Activated CD4-positive, alpha-beta memory T cell treated with anti-CD3 and anti-CD28 coated beads, Interleukin-2, amount 10 ng/mL, durations not matched to agents 7 days and 5 days (primary cell): ENCODE results near the gene TRAPPC4. TPM values are rescaled to one million over a fixed set of nuclear protein-coding genes. Genes with fewer than 3 reads are reported as not detected.
A peak's percentile ranks its signal among the peaks of the same experiment; 100 is the strongest.
"Not testable (repeated sequence)": the region's sequence is repeated elsewhere in the genome, so short reads cannot be mapped to it uniquely, and the experiment has no call there.

Source experiments
- CTCF ChIA-PET: fragments of 350-600 bp; sonication (Branson Sonifier 250); formaldehyde crosslinking; loops from one replicate; lab custom pipeline; 2021; ENCODE audit warnings: antibody characterized with exemption, inconsistent platforms; lab: Charles Lee
- POLR2A ChIA-PET: fragments of 350-600 bp; sonication (Branson Sonifier 250); formaldehyde crosslinking; loops from one replicate; lab custom pipeline; 2021; ENCODE audit warnings: antibody characterized with exemption; lab: Charles Lee
- DNase-seq: peaks from one replicate; pipeline ENCODE4 v3.0.0-alpha.2; 2020
- H3K27ac Mint-ChIP-seq: one replicate; pipeline ENCODE4 v1.8.0; 2021; ENCODE audit warnings: mild to moderate bottlenecking, mixed read lengths
- H3K27me3 Mint-ChIP-seq: one replicate; pipeline ENCODE4 v1.8.0; 2021; ENCODE audit warnings: mixed read lengths
- H3K36me3 Mint-ChIP-seq: one replicate; pipeline ENCODE4 v1.8.0; 2021; ENCODE audit warnings: low read depth, mixed read lengths
- H3K4me1 Mint-ChIP-seq: one replicate; pipeline ENCODE4 v1.8.0; 2021; ENCODE audit warnings: mixed read lengths
- H3K4me3 Mint-ChIP-seq: one replicate; pipeline ENCODE4 v1.8.0; 2021; ENCODE audit warnings: mild to moderate bottlenecking, mixed read lengths
- H3K9me3 Mint-ChIP-seq: one replicate; pipeline ENCODE4 v1.8.0; 2021; ENCODE audit warnings: mixed read lengths
- total RNA-seq, 2 experiments: library from RNA; stranded (reverse); gene quantifications; one replicate each; pipeline ENCODE4 v1.2.3, GENCODE V29; 2021

Gene TRAPPC4
- total RNA-seq, 2 experiments from 2014 or later = 67.0 to 71.1 TPM

DNA sequence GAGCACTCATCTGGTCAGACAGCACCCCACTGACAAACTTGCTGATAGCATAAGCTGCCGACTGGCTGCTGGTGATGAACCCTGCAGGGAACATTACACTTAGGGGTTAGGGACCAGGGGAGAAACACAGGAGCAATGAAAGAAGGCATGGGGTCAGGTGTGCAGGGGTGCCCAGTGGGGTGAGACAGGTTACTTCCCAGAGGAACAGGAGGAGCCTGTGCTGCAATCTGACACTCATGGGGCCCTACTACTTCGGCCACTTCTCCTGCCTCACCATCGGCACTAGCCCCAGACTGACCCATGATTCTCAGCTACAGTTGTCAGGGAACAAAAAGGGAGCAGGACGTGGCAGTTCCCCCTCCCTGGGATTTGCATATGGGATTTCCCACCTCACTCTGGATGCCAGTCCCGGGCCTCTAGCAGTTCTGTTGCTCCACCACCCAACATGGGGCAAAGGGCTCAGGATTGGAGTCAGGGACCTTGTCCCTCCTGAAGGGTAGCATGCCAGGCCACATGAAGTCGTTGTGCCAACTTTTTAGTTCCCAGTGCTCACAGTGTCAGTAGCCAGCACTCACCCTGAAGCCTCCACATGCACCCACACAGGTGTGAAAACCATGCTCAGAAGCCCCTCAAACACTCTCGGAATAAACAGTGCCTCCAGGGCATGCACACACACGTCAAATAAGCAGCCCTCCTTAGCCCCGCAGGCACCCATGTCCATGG, 9.9 kb downstream of the TRAPPC4 start:
- ChIA-PET CTCF (interaction anchor here (0.5 to 3.4 kb wide), 2 partner anchors 10 to 40 kb away, joined by 3 to 29 read pairs; partner anchors contain the start of genes RPS25 and TRAPPC4), POLR2A (interaction anchor here (4.2 to 5.9 kb wide), 2 partner anchors 11 to 39 kb away, joined by 18 to 115 read pairs; partner anchors contain the start of genes RPS25, TRAPPC4 and VPS11)
- peak overlapping the region; percentile 77 for H3K4me3 Mint-ChIP-seq
- H3K27ac Mint-ChIP-seq = peak overlapping the region; percentile 78
- H3K4me1 Mint-ChIP-seq = peaks cover 45% of the 10 kb centered on the region
- H3K9me3 Mint-ChIP-seq = no peaks in the 10 kb centered on the region
- H3K27me3 Mint-ChIP-seq = no peaks in the 10 kb centered on the region
- peaks cover 36% of the 10 kb centered on the region for H3K36me3 Mint-ChIP-seq
- no peak for DNase-seq

- no peak for DNase-seq
- Mint-ChIP-seq H3K27me3 (no peaks in the 10 kb centered on the region), H3K4me1 (peaks cover 41% of the 10 kb centered on the region), H3K27ac (peak overlapping the region; percentile 78), H3K36me3 (peaks cover 31% of the 10 kb centered on the region), H3K9me3 (no peaks in the 10 kb centered on the region), H3K4me3 (peak overlapping the region; percentile 77)
- POLR2A ChIA-PET = interaction anchor here (1.4 to 5.9 kb wide), 8 partner anchors 11 to 237 kb away, joined by 3 to 115 read pairs (median 12); partner anchors contain the start of genes CENATAC, HYOU1, RPS25 and TRAPPC4
- CTCF ChIA-PET = interaction anchor here (1.0 to 3.4 kb wide), 4 partner anchors 10 to 99 kb away, joined by 3 to 29 read pairs (median 4); partner anchors contain the start of genes HYOU1, RPS25 and TRAPPC4
Measured at GRCh38 chr11:119029069-119029339, 10.4 kb downstream of the TRAPPC4 start.

DNA sequence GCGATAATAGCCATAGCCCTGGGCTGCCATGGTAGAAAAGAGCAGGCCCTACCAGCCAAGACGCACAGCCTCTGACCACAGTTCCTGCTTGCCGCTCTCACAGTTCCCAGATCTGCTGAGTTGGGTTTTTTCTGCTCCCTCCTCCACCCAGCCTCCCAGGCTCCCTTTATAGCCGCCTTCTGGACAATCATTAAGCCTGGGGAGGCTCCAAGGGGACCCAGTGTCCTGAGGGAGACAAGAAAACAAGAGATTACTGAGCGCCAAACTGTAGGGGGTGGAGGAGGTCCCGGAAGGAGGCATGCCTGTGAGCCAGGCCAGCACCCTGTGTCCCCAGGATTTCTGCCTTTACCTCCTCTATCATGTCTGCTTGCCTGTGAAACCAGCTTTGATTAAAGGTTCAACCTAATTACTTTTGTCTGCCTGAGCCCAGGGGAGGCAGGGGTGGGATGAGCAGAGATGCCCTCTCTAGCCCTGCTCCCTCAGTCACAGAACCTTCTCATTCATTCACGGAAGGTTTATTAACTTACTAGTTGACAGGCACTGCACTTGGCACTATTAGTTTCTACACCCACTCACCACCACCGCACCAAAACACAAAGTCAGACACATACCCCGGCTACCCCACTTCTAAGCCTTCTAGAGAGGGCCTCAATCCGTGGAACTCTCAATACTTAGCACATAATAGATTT, 10.9 kb downstream of the TRAPPC4 start:
- H3K27ac Mint-ChIP-seq = peak overlapping the region; percentile 78
- H3K9me3 Mint-ChIP-seq = no peaks in the 10 kb centered on the region
- H3K36me3 Mint-ChIP-seq = peaks cover 26% of the 10 kb centered on the region
- H3K27me3 Mint-ChIP-seq = no peaks in the 10 kb centered on the region
- ChIA-PET POLR2A (interaction anchor here (1.2 to 5.9 kb wide), 14 partner anchors 8 to 241 kb away, joined by 3 to 115 read pairs (median 6); partner anchors contain the start of genes CENATAC, HYOU1, RPS25 and TRAPPC4), CTCF (interaction anchor here (0.5 to 3.4 kb wide), 8 partner anchors 8 to 100 kb away, joined by 3 to 29 read pairs (median 5); partner anchors contain the start of genes CENATAC, HYOU1, RPS25 and TRAPPC4)
- DNase-seq = peak; percentile 42
- H3K4me1 Mint-ChIP-seq = peaks cover 36% of the 10 kb centered on the region
- H3K4me3 Mint-ChIP-seq = peak overlapping the region; percentile 77

DNA sequence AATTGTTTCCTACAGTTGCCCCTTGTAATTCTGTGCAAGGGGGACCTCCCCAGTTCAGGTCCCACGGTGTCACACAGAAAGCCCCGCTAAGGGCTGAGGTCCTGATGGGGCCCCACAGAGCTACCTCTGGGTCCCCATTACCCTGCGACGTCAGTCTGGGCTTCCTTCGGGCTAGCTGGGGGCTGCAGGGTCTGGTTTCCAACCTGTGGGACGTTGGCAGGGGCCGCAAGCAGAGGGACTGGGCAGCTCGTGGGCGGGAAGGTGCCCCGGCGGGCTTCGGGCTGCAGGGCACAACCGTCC, 11.4 kb downstream of the TRAPPC4 start:
- CTCF ChIA-PET = interaction anchor here (0.5 to 3.4 kb wide), 9 partner anchors 8 to 100 kb away, joined by 3 to 29 read pairs (median 5); partner anchors contain the start of genes CENATAC, HYOU1, RPS25 and TRAPPC4
- peaks cover 22% of the 10 kb centered on the region for H3K36me3 Mint-ChIP-seq
- no peaks in the 10 kb centered on the region for H3K27me3 Mint-ChIP-seq
- POLR2A ChIA-PET = interaction anchor here (1.1 to 5.9 kb wide), 15 partner anchors 8 to 241 kb away, joined by 3 to 115 read pairs (median 6); partner anchors contain the start of genes CENATAC, HMBS, HYOU1 and RPS25
- H3K4me1 Mint-ChIP-seq = peaks cover 33% of the 10 kb centered on the region
- peak overlapping the region; percentile 78 for H3K27ac Mint-ChIP-seq
- no peaks in the 10 kb centered on the region for H3K9me3 Mint-ChIP-seq
- peak overlapping the region; percentile 77 for H3K4me3 Mint-ChIP-seq
- no peak for DNase-seq

DNA sequence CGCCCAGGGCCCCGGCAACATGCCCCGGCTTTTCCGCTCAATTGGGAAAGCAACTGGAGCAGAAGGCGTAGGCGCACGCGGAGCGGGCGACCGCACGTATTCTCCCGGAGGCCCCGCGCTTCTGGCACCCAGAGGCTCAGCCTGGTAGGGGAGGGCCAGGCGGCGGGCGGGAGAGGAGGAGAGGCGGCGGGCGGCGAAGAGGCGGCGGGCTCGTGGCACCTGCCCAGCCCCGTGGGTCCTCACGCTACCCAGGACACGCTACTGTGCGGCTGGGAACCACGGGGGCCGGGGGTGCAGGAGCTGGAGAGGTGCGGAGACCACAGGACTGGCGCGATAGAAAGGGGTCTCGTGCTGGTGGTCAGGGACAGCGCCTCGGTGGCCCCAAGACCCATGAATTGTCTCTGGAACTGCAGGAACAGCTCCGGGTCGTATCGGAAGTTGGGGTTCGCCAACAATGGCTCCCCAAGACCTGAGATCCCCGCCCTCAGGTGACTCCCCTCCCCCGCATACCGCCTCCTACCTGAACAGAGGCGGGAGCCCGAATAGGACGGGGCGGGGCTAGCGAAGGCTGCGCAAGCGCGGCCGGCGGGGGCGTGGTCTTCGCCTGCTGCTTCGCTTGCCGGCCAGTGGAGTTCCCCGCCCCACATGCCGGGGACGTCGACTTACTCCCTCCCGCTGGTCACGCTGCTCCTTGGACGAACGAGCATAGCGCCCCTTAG, 11.9 kb downstream of the TRAPPC4 start, which contains the start of gene SLC37A4:
TSS of gene SLC37A4 (minus strand) at position 549 of the 719 bp plus-strand sequence.
- Mint-ChIP-seq H3K9me3 (no peaks in the 10 kb centered on the region), H3K27ac (peak within 1 kb of the TSS; percentile 78), H3K4me1 (peaks cover 29% of the 10 kb centered on the region), H3K27me3 (no peaks in the 10 kb centered on the region), H3K4me3 (peak within 1 kb of the TSS; percentile 77), H3K36me3 (peaks cover 16% of the 10 kb centered on the region)
- DNase-seq = peak; percentile 98
- CTCF ChIA-PET = interaction anchor here (0.9 to 3.4 kb wide), 11 partner anchors 9 to 101 kb away, joined by 3 to 29 read pairs (median 4); partner anchors contain the start of genes CENATAC, HYOU1, RPS25 and TRAPPC4
- POLR2A ChIA-PET = interaction anchor here (0.7 to 5.9 kb wide), 16 partner anchors 9 to 242 kb away, joined by 3 to 115 read pairs (median 5); partner anchors contain the start of genes CENATAC, HMBS, HYOU1 and RPS25

- no peak overlapping the region for H3K27ac Mint-ChIP-seq
- no peaks in the 10 kb centered on the region for H3K9me3 Mint-ChIP-seq
- no peaks in the 10 kb centered on the region for H3K27me3 Mint-ChIP-seq
- no peak overlapping the region for H3K4me3 Mint-ChIP-seq
- H3K36me3 Mint-ChIP-seq = peaks cover 12% of the 10 kb centered on the region
- POLR2A ChIA-PET = interaction anchor here (0.9 to 5.9 kb wide), 6 partner anchors 10 to 137 kb away, joined by 3 to 115 read pairs (median 11); partner anchors contain the start of genes HYOU1, RPS25, TRAPPC4 and VPS11
- CTCF ChIA-PET = interaction anchor here (0.9 to 3.4 kb wide), 11 partner anchors 9 to 102 kb away, joined by 3 to 29 read pairs (median 4); partner anchors contain the start of genes CENATAC, HYOU1, RPS25 and TRAPPC4
- no peak for DNase-seq
- peaks cover 28% of the 10 kb centered on the region for H3K4me1 Mint-ChIP-seq
Measured at GRCh38 chr11:119031912-119032280, 13.3 kb downstream of the TRAPPC4 start.

DNA sequence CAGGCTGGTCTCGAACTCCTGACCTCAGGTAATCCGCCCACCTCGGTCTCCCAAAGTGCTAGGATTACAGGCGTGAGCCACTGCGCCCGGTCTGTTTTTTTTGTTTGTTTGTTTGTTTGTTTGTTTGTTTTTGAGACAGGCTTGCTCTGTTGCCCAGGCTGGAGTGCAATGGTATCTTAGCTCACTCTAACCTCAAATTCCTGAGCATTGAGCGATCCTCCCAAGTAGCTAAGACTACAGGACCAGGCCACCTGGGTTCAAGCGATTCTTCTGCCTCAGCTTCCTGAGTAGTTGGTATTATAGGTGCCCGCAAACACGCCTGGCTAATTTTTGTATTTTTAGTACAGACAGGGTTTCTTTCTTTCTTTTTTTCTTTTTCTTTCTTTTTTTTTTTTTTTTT, 14.9 kb downstream of the TRAPPC4 start:
- H3K4me3 Mint-ChIP-seq, H3K27me3 Mint-ChIP-seq, POLR2A ChIA-PET, DNase-seq, H3K36me3 Mint-ChIP-seq, H3K27ac Mint-ChIP-seq, H3K9me3 Mint-ChIP-seq: not testable (repeated sequence)
- H3K4me1 Mint-ChIP-seq = peaks cover 20% of the 10 kb centered on the region
- CTCF ChIA-PET = interaction anchor here (0.7 to 2.9 kb wide), 4 partner anchors 9 to 136 kb away, joined by 3 to 9 read pairs (median 4); partner anchors contain the start of gene HYOU1

- Mint-ChIP-seq H3K9me3 (no peaks in the 10 kb centered on the region), H3K27me3 (peaks cover 2% of the 10 kb centered on the region), H3K27ac (no peak overlapping the region), H3K4me3 (no peak overlapping the region), H3K4me1 (peaks cover 7% of the 10 kb centered on the region), H3K36me3 (no peaks in the 10 kb centered on the region)
- CTCF ChIA-PET = no interaction called here
- POLR2A ChIA-PET = no interaction called here
- DNase-seq = no peak
Measured at GRCh38 chr11:119034813-119035212, 16.2 kb downstream of the TRAPPC4 start.

DNA sequence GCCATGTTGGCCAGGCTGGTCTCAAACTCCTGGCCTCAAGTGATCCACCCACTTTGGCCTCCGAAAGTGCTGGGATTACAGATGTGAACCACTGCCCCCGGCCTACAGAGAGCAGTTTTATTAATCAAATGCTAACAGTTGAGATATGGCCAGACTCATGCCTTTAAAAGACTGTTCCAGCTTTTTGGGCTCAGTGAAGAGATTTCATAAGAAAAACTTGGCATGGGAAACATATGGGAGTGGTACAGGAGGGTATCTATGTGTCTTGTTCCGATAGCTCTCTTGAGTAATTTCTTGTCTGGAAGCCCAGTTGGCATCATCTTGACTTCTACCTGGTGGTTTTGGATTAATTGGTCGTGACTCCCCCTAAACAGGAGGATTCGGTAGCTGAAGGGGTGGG, 20.3 kb downstream of the TRAPPC4 start:
- H3K27me3 Mint-ChIP-seq = peaks cover 2% of the 10 kb centered on the region
- no peak for DNase-seq
- no peaks in the 10 kb centered on the region for H3K36me3 Mint-ChIP-seq
- POLR2A ChIA-PET = interaction anchor here (0.6 to 1.0 kb wide), 3 partner anchors 8 to 20 kb away, joined by 3 to 4 read pairs (median 4); partner anchors contain the start of genes SLC37A4 and TRAPPC4
- no peaks in the 10 kb centered on the region for H3K9me3 Mint-ChIP-seq
- H3K4me1 Mint-ChIP-seq = peaks cover 4% of the 10 kb centered on the region
- no peak overlapping the region for H3K27ac Mint-ChIP-seq
- CTCF ChIA-PET = interaction anchor here (0.9 to 1.5 kb wide), 2 partner anchors 8 to 17 kb away, joined by 4 read pairs; no protein-coding TSS in a partner anchor
- no peak overlapping the region for H3K4me3 Mint-ChIP-seq

DNA sequence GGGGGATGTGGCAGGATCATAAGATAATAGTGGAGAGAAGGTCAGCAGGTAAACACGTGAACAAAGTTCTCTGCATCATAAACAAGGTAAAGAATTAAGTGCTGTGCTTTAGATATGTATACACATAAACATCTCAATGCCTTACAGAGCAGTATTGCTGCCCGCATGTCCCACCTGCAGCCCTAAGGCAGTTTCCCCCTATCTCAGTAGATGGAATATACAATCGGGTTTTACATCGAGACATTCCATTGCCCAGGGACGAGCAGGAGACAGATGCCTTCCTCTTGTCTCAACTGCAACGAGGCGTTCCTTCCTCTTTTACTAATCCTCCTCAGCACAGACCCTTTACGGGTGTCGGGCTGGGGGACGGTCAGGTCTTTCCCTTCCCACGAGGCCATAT, 20.9 kb downstream of the TRAPPC4 start:
- not testable (repeated sequence) for H3K9me3 Mint-ChIP-seq
- POLR2A ChIA-PET = interaction anchor here (0.6 to 1.0 kb wide), 3 partner anchors 9 to 20 kb away, joined by 3 to 4 read pairs (median 4); partner anchors contain the start of genes SLC37A4 and TRAPPC4

DNA sequence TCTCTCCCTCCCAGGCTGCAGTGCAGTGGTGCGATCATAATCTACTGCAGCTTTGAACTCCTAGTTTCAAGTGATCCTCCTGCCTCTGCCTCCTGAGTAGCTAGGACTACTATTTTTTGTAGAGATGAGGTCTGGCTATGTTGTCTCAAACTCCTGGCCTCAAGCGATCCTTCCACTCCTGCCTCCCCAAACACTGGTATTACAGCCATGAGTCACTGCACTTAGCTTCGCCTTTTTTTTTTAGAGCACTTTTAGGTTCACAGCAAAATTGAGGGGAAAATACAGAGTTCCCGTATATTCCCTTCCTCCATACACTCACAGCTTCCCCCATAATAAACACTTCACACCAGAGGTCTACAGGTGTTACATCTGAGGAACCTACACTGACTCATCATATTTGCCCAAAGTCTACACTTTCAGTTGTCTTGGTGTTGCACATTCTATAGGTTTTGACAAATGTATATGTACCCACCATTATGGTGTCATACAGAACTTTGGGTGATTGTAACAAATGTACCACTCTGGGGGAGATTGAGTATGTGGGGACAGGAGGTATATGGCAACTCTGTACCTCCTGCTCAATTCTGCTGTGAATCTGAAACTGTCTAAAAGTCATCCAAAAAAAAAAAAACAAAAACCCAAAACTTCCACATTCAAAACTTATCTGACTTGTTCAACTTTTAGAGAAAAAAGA, 23.4 kb downstream of the TRAPPC4 start:
- POLR2A ChIA-PET = interaction anchor here (0.6 to 1.5 kb wide), 3 partner anchors 10 to 13 kb away, joined by 3 to 5 read pairs (median 3); no protein-coding TSS in a partner anchor
- peaks cover 26% of the 10 kb centered on the region for H3K36me3 Mint-ChIP-seq
- no peaks in the 10 kb centered on the region for H3K9me3 Mint-ChIP-seq
- peaks cover 2% of the 10 kb centered on the region for H3K27me3 Mint-ChIP-seq
- CTCF ChIA-PET = interaction anchor here (0.7 to 1.3 kb wide), 4 partner anchors 9 to 15 kb away, joined by 3 to 5 read pairs (median 4); no protein-coding TSS in a partner anchor
- no peak overlapping the region for H3K27ac Mint-ChIP-seq
- peaks cover 4% of the 10 kb centered on the region for H3K4me1 Mint-ChIP-seq
- no peak overlapping the region for H3K4me3 Mint-ChIP-seq
- DNase-seq = no peak

More for the DNA sequence above, 20.9 kb downstream of the TRAPPC4 start:
- not testable (repeated sequence) for DNase-seq, H3K36me3 Mint-ChIP-seq, H3K4me3 Mint-ChIP-seq, H3K27ac Mint-ChIP-seq, H3K4me1 Mint-ChIP-seq, H3K27me3 Mint-ChIP-seq
- CTCF ChIA-PET = interaction anchor here (1.5 kb wide), 1 partner anchor 17 kb away, joined by 4 read pairs; no protein-coding TSS in a partner anchor
